ENCODE results near the gene GLS2. TPM values are rescaled to one million over a fixed set of nuclear protein-coding genes. Genes with fewer than 3 reads are reported as not detected.

Gene GLS2
- total RNA-seq, 1 donor from 2014 or later, result 5.9 TPM

- DNase-seq, result no peak
These were observed 50.4 kb downstream of the GLS2 start for GRCh38 chr12:56437430-56438176.

GRCh38 chr12:56434828-56435227 lies 53.1 kb downstream of the GLS2 start:
- no peak for DNase-seq

GRCh38 chr12:56431850-56432249 lies 56.1 kb downstream of the GLS2 start:
- DNase-seq, result no peak

- DNase-seq, result no peak
These were observed 56.7 kb downstream of the GLS2 start for GRCh38 chr12:56431288-56431687.

- DNase-seq, result no peak
These were observed 62.0 kb downstream of the GLS2 start for GRCh38 chr12:56425940-56426438.

GRCh38 chr12:56425193-56425592 lies 62.8 kb downstream of the GLS2 start:
- DNase-seq, result no peak

Other genes with a start within 250 kb of the GLS2 start
- gene ANKRD52, start 229.8 kb downstream of the GLS2 start, total RNA-seq, result 9.2 TPM
- gene COQ10A, start 221.2 kb downstream of the GLS2 start, total RNA-seq, result 12.9 TPM
- 90.9 TPM for gene CS, start 187.8 kb downstream of the GLS2 start, total RNA-seq
- 40.4 TPM for gene CNPY2, start 172.2 kb downstream of the GLS2 start, total RNA-seq
- 29.9 TPM for gene PAN2, start 154.2 kb downstream of the GLS2 start, total RNA-seq
- gene IL23A, start 149.3 kb downstream of the GLS2 start, total RNA-seq, result not detected
- gene STAT2, start 128.1 kb downstream of the GLS2 start, total RNA-seq, result 84.4 TPM
- not detected for gene APOF, start 125.3 kb downstream of the GLS2 start, total RNA-seq
- gene TIMELESS, start 38.7 kb downstream of the GLS2 start, total RNA-seq, result 10.9 TPM
- 0.62 TPM for gene MIP, start 33.5 kb downstream of the GLS2 start, total RNA-seq
- 1.6 TPM for gene SPRYD4, start 19.6 kb downstream of the GLS2 start, total RNA-seq
- 3.0 TPM for gene RBMS2, start 33.7 kb upstream of the GLS2 start, total RNA-seq
- 10.0 TPM for gene BAZ2A, start 142.2 kb upstream of the GLS2 start, total RNA-seq
- 359 TPM for gene ATP5F1B, start 157.8 kb upstream of the GLS2 start, total RNA-seq
- gene PTGES3, start 200.1 kb upstream of the GLS2 start, total RNA-seq, result 86.4 TPM
- 1,394 TPM for gene NACA, start 237.1 kb upstream of the GLS2 start, total RNA-seq

Measured in occipital lobe (tissue), 2 donors.